Sigmoid colon (tissue), 7 donors: ENCODE measurements around the gene TXNL4A. TPM values are rescaled to one million over a fixed set of nuclear protein-coding genes. Genes with fewer than 3 reads are reported as not detected.

Experiments
- DNase-seq: peaks from one replicate; pipeline ENCODE4 v3.0.0-alpha.2; 2019
- H3K27ac ChIP-seq, 4 donors: fragments of 200-600 bp; sonication (generic); one replicate each; pipeline ENCODE4 v1.5.1; 2016 to 2019; ENCODE audit warnings: mild to moderate bottlenecking in 1 of 4
- H3K27me3 ChIP-seq, 3 donors: fragments of 200-600 bp; sonication (generic); one replicate each; pipeline ENCODE4 v1.5.1; 2019; ENCODE audit warnings: mild to moderate bottlenecking in 1 of 3
- H3K36me3 ChIP-seq, 4 donors: fragments of 200-600 bp; sonication (generic); one replicate each; pipeline ENCODE4 v1.5.1; 2016 to 2019
- H3K4me1 ChIP-seq, 4 donors: fragments of 200-600 bp; sonication (generic); one replicate each; pipeline ENCODE4 v1.5.1; 2017 to 2019
- H3K4me3 ChIP-seq, 4 donors: fragments of 200-600 bp; sonication (generic); one replicate each; pipeline ENCODE4 v1.5.1; 2017 to 2019; ENCODE audit warnings: mild to moderate bottlenecking in 2 of 4, moderate library complexity in 1 of 4
- H3K9me3 ChIP-seq, 4 donors: fragments of 200-600 bp in 3 of 4; sonication (generic) in 3 of 4; one replicate each; pipeline versions ENCODE4 v1.5.1 to v1.6.1; 2013 to 2019
- EP300 ChIP-seq, 4 donors: sonication (generic); formaldehyde crosslinking; IDR thresholded peaks; one replicate each; pipeline ENCODE4 v1.6.1; 2017; ENCODE audit warnings: antibody characterized with exemption in 4 of 4
- POLR2A ChIP-seq, 2 donors: fragments of 450-650 bp; IDR thresholded peaks; one replicate each; pipeline ENCODE4 v1.6.1; 2016; ENCODE audit warnings: antibody characterized with exemption in 2 of 2, mild to moderate bottlenecking in 2 of 2, moderate library complexity in 2 of 2
- POLR2AphosphoS5 ChIP-seq, 4 donors: sonication (generic); formaldehyde crosslinking; IDR thresholded peaks; one replicate each; pipeline ENCODE4 v1.6.1; 2017; ENCODE audit warnings: antibody characterized with exemption in 4 of 4
- WGBS, 2 donors: extraction: QIAGEN DNeasy Blood & Tissue Kit; methylation state at CpG; one replicate each; pipeline ENCODE4 v1.1.7; 2013; 5-methylcytosine and 5-hydroxymethylcytosine counted together
- intact Hi-C: fragments of 100-400 bp; cut with DNase I; formaldehyde crosslinking; loops from one replicate; pipeline ENCODE4 v1.15.1; 2023
- polyA plus RNA-seq, 3 donors: library from polyadenylated mRNA; stranded (reverse); fragments of 200-250 nt; gene quantifications; one replicate each; pipeline ENCODE4 v1.2.3, GENCODE V29; 2013
- total RNA-seq, 4 donors: library from RNA; depleted of rRNA; stranded (reverse); fragments of >200 nt; gene quantifications; one replicate each; pipeline ENCODE4 v1.1.0, GENCODE V29; 2016
- TF ChIP-seq, protein P1 (sequence below), 4 experiments: fragments of 450-650 bp in 3 of 4; fragments of 200-600 bp in 1 of 4; IDR thresholded peaks; one replicate each; pipeline ENCODE4 v1.5.1; 2016 to 2019; ENCODE audit warnings: antibody characterized with exemption in 4 of 4, mild to moderate bottlenecking in 3 of 4, moderate library complexity in 2 of 4
- donor health status: healthy with polysubstance abuse.
- donor health status: Bipolar disorder and iron deficiency.
- donor health status: healthy.

The TXNL4A gene, protein sequence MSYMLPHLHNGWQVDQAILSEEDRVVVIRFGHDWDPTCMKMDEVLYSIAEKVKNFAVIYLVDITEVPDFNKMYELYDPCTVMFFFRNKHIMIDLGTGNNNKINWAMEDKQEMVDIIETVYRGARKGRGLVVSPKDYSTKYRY
- total RNA-seq (10 to 100 TPM; 16.9 to 32.9 (median 27.1) TPM), polyA plus RNA-seq (10 to 100 TPM; 72.9 to 85.3 (median 85.3) TPM)

DNA sequence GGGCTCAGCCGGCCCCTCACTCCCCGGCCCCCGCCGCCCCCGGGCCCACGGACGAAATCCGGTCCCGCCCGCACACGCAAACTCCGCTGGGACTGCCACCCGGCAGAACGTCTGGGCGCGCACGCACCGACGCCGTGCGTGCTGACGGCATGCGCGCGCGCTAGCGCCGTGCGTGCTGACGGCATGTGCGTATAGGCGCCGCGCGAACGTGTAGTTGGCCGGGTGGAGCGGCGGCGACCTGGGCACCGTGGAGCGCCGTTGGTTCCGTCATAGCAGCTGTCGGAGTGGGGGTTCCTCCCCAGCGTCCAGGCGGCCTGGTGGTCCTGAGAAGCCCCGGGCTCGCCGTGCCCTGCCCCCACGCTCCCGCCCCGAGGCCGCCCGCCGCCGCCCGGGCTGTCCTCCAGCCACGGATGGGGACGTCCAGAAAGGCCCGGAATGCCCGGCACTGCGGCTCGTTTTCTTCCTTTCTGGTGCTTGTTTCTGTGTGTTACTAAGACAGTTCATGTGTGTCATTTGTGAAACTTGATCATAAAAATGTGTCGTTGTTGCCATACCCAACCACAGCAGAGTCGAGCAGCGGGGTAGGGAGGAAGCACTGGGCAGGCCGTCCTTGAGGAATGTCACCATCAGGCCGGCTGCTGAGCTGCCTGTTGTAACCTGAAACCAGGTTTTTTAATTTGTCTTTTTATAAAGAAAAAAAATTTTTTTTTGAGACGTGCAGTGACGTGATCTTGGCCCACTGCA is at the start of gene TXNL4A:
TXNL4A (minus strand) TSS at position 113 of the 744 bp plus-strand sequence. CDS start 171 bp downstream, outside the sequence.
- peaks cover 0 to 7% (median 0%) of the 10 kb centered on the region in 4 donors for H3K36me3 ChIP-seq
- DNase-seq: peak; percentile 90
- no peaks in the 10 kb centered on the region for H3K9me3 ChIP-seq
- 0 to 1% methylated on average over 71 of the region's 71 CpGs for WGBS, 2 donors
- no peaks in the 10 kb centered on the region for H3K27me3 ChIP-seq
- TF ChIP-seq, protein P1, sequence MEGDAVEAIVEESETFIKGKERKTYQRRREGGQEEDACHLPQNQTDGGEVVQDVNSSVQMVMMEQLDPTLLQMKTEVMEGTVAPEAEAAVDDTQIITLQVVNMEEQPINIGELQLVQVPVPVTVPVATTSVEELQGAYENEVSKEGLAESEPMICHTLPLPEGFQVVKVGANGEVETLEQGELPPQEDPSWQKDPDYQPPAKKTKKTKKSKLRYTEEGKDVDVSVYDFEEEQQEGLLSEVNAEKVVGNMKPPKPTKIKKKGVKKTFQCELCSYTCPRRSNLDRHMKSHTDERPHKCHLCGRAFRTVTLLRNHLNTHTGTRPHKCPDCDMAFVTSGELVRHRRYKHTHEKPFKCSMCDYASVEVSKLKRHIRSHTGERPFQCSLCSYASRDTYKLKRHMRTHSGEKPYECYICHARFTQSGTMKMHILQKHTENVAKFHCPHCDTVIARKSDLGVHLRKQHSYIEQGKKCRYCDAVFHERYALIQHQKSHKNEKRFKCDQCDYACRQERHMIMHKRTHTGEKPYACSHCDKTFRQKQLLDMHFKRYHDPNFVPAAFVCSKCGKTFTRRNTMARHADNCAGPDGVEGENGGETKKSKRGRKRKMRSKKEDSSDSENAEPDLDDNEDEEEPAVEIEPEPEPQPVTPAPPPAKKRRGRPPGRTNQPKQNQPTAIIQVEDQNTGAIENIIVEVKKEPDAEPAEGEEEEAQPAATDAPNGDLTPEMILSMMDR (IDR thresholded peaks at IDR 0.05): no peak
- TF ChIP-seq POLR2AphosphoS5 (IDR thresholded peaks at IDR 0.05): peak; percentile 92 to 99 (median 96)
- peak in 1 of 4 donors; percentile 25 for TF ChIP-seq EP300 (IDR thresholded peaks at IDR 0.05)
- peak; percentile 79 to 92 for TF ChIP-seq POLR2A (IDR thresholded peaks at IDR 0.05)
- peaks cover 3 to 24% (median 22%) of the 10 kb centered on the region in 4 donors for H3K4me1 ChIP-seq
- intact Hi-C loops: loop anchor here (1.0 to 5.0 kb wide), 4 partner anchors 22 to 119 kb away; partner anchors contain the start of gene ADNP2
- H3K4me3 ChIP-seq: peak within 1 kb of the TSS; percentile 79 to 96 (median 90)
- H3K27ac ChIP-seq: peak within 1 kb of the TSS; percentile 91 to 98 (median 96)

DNA sequence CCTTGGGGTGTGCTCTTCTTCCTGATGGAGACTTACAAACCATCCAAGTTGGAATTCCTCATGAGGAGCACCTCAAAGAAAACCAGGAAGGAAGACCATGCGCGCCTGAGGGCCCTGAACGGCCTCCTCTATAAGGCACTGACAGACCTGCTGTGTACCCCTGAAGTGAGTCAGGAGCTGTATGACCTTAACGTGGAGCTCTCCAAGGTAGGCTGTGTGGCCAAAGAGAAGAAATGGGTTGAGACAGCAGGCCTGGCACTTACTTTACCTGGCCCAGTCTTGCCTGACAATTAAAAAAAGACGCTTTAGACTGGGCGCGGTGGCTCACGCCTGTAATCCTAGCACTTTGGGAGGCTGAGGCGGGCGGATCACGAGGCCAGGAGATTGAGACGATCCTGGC is 48.9 kb upstream of the TXNL4A start:
- Histone ChIP-seq H3K27ac (no peak overlapping the region), H3K36me3 (peaks cover 0 to 26% (median 0%) of the 10 kb centered on the region in 4 donors), H3K27me3 (no peaks in the 10 kb centered on the region), H3K4me3 (no peak overlapping the region), H3K4me1 (peaks cover 0 to 21% (median 13%) of the 10 kb centered on the region in 4 donors), H3K9me3 (no peaks in the 10 kb centered on the region)
- TF ChIP-seq, protein P1 (IDR thresholded peaks at IDR 0.05): no peak
- TF ChIP-seq POLR2AphosphoS5 (IDR thresholded peaks at IDR 0.05): no peak
- TF ChIP-seq EP300 (IDR thresholded peaks at IDR 0.05): no peak
- TF ChIP-seq POLR2A (IDR thresholded peaks at IDR 0.05): no peak
- intact Hi-C loops: no loop called here
- 95 to 98% methylated on average over 12 of the region's 12 CpGs for WGBS, 2 donors
- no peak for DNase-seq

DNA sequence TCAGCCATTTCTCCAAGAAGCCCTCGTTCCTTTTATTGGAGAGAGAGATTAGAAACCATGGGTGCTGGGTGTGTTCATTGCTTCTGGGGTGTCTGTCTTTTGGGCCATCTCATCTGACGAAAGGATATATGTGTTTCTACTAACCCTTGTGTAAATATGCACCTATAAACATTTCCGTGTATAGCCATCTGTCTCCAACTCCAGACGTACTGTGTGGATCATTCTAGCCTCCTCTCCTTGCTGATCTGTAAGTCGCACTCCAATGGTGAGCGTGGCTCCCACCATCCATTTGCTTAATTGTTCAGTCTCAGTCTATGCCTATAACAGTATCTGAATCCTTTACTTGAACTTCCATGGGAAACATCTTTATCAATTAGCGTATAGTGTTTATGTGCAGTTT is 47.6 kb upstream of the TXNL4A start:
- Histone ChIP-seq H3K4me1 (peaks cover 0 to 21% (median 13%) of the 10 kb centered on the region in 4 donors), H3K27me3 (no peaks in the 10 kb centered on the region), H3K27ac (no peak overlapping the region), H3K4me3 (no peak overlapping the region), H3K9me3 (no peaks in the 10 kb centered on the region), H3K36me3 (peaks cover 0 to 26% (median 0%) of the 10 kb centered on the region in 4 donors)
- no peak for DNase-seq
- TF ChIP-seq, protein P1 (IDR thresholded peaks at IDR 0.05): no peak
- no peak for TF ChIP-seq EP300 (IDR thresholded peaks at IDR 0.05)
- TF ChIP-seq POLR2A (IDR thresholded peaks at IDR 0.05): no peak
- TF ChIP-seq POLR2AphosphoS5 (IDR thresholded peaks at IDR 0.05): no peak
- intact Hi-C loops: loop anchor here (2.0 kb wide), 1 partner anchor 73 kb away; the partner anchor contains the start of gene ADNP2
- 87 to 90% methylated on average over 7 of the region's 7 CpGs for WGBS, 2 donors

DNA sequence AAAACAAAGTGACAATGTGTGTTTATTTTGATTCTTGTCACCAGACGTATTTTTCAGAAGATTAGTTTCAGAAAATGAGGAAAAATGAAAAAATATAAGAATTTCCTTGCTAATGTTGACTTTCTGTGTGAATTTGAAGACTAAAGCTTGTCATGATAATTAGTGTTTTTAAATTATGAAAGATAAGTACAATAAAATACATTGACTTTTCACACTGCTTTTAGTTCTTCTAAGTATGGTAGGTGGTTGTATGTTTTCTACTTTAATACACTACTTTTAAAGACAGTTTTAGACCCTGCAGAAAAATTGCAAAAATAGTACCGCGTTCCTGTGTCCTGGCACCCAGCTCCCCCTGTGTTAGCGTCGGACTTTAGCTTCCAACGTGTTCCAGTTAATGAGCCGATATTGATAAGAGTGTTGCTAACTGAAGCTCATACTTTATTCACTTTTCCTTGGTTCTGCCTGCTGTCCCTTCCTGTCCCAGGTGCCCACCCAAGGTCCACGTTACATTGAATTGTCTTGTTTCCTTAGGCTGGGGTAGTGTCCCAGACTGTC is 46.6 kb upstream of the TXNL4A start:
- peaks cover 0 to 26% (median 0%) of the 10 kb centered on the region in 4 donors for H3K36me3 ChIP-seq
- DNase-seq: no peak
- TF ChIP-seq, protein P1 (IDR thresholded peaks at IDR 0.05): peak in 1 of 4 experiments; percentile 2
- no peak for TF ChIP-seq POLR2A (IDR thresholded peaks at IDR 0.05)
- TF ChIP-seq POLR2AphosphoS5 (IDR thresholded peaks at IDR 0.05): no peak
- TF ChIP-seq EP300 (IDR thresholded peaks at IDR 0.05): no peak
- peak overlapping the region; percentile 44 to 93 (median 78) for H3K4me3 ChIP-seq
- peaks cover 0 to 21% (median 13%) of the 10 kb centered on the region in 4 donors for H3K4me1 ChIP-seq
- H3K9me3 ChIP-seq: no peaks in the 10 kb centered on the region
- 9 to 13% methylated on average over 8 of the region's 8 CpGs for WGBS, 2 donors
- H3K27ac ChIP-seq: peak overlapping the region; percentile 83 to 91 (median 84)
- no peaks in the 10 kb centered on the region for H3K27me3 ChIP-seq
- intact Hi-C loops: loop anchor here (2.0 kb wide), 1 partner anchor 74 kb away; the partner anchor contains the start of gene ADNP2
